Natural killer cell treated with Interleukin-12 subunit alpha and Interleukin-12 subunit beta and Interleukin-15 and Interleukin-18, amount 100 ng/mL, for 72 hours (primary cell): ENCODE measurements around the gene KCNA1. TPM values are rescaled to one million over a fixed set of nuclear protein-coding genes. Genes with fewer than 3 reads are reported as not detected.
"Not testable (repeated sequence)": the region's sequence is repeated elsewhere in the genome, so short reads cannot be mapped to it uniquely, and the experiment has no call there.

Experiments
- ATAC-seq, 2 donors: fragments of 150-1000 bp; cut with Tn5 transposase in 1 of 2; sonication (Bioruptor Pico), chemical (Tn5 transposase) in 1 of 2; 2 replicates each; pipeline ENCODE4 v1.10.0; 2021
- DNase-seq: peaks from one replicate; pipeline ENCODE4 v3.0.0; 2022; ENCODE audit warnings: low spot score
- H3K27ac Mint-ChIP-seq, 2 donors: 1 replicate in 1 of 2; 2 replicates in 1 of 2; pipeline ENCODE4 v1.8.0; 2022; ENCODE audit warnings: mixed read lengths in 2 of 2, mild to moderate bottlenecking in 1 of 2, moderate library complexity in 1 of 2
- H3K27me3 Mint-ChIP-seq, 2 donors: 1 replicate in 1 of 2; 2 replicates in 1 of 2; pipeline ENCODE4 v1.8.0; 2022; ENCODE audit warnings: mixed read lengths in 2 of 2
- H3K36me3 Mint-ChIP-seq: one replicate; pipeline ENCODE4 v1.8.0; 2022; ENCODE audit warnings: mixed read lengths
- H3K4me1 Mint-ChIP-seq, 2 donors: 1 replicate in 1 of 2; 2 replicates in 1 of 2; pipeline ENCODE4 v1.8.0; 2022; ENCODE audit warnings: low read depth in 2 of 2, mixed read lengths in 2 of 2, mild to moderate bottlenecking in 1 of 2
- H3K4me3 Mint-ChIP-seq: one replicate; pipeline ENCODE4 v1.8.0; 2022; ENCODE audit warnings: mixed read lengths
- H3K9me3 Mint-ChIP-seq: 2 replicates; pipeline ENCODE4 v1.8.0; 2022; ENCODE audit warnings: mixed read lengths
- total RNA-seq, 2 donors: library from RNA; stranded (reverse); gene quantifications; one replicate each; pipeline ENCODE4 v1.2.3, GENCODE V29; 2022

KCNA1 gene
- not detected for total RNA-seq

GRCh38 chr12:4909734-4910501 is at the start of gene KCNA1:
KCNA1 (plus strand) TSS chr12:4909905; CDS start chr12:4911379, 1,474 bp downstream.
- Mint-ChIP-seq H3K9me3 (no peaks in the 10 kb centered on the region), H3K4me1 (peaks cover 0 to 10% of the 10 kb centered on the region in 2 donors), H3K4me3 (peak within 1 kb of the TSS; percentile 81), H3K36me3 (peaks cover 5% of the 10 kb centered on the region), H3K27ac (no peak within 1 kb of the TSS), H3K27me3 (peaks cover 25 to 30% of the 10 kb centered on the region in 2 donors)
- ATAC-seq: peak in 1 of 2 donors; percentile 11
- DNase-seq: no peak

GRCh38 chr12:4860741-4861140 is 49.0 kb upstream of the KCNA1 start:
- Mint-ChIP-seq H3K27ac (no peak overlapping the region), H3K4me1 (peaks cover 11% of the 10 kb centered on the region in 2 donors), H3K4me3 (no peak overlapping the region), H3K36me3 (no peaks in the 10 kb centered on the region), H3K9me3 (no peaks in the 10 kb centered on the region), H3K27me3 (peaks cover 21 to 31% of the 10 kb centered on the region in 2 donors)
- no peak for ATAC-seq
- no peak for DNase-seq

GRCh38 chr12:4862809-4863208 is 46.9 kb upstream of the KCNA1 start:
- no peak overlapping the region for H3K27ac Mint-ChIP-seq
- ATAC-seq: no peak
- DNase-seq: no peak
- peaks cover 3 to 4% of the 10 kb centered on the region in 2 donors for H3K4me1 Mint-ChIP-seq
- H3K4me3 Mint-ChIP-seq: no peak overlapping the region
- no peaks in the 10 kb centered on the region for H3K9me3 Mint-ChIP-seq
- H3K27me3 Mint-ChIP-seq: peaks cover 25 to 35% of the 10 kb centered on the region in 2 donors
- no peaks in the 10 kb centered on the region for H3K36me3 Mint-ChIP-seq

- ATAC-seq: no peak
- H3K27me3 Mint-ChIP-seq: peaks cover 22 to 31% of the 10 kb centered on the region in 2 donors
- H3K27ac Mint-ChIP-seq: no peak overlapping the region
- H3K9me3 Mint-ChIP-seq: no peaks in the 10 kb centered on the region
- DNase-seq: no peak
- H3K36me3 Mint-ChIP-seq: no peaks in the 10 kb centered on the region
- no peaks in the 10 kb centered on the region for H3K4me1 Mint-ChIP-seq
- H3K4me3 Mint-ChIP-seq: no peak overlapping the region
Measured at GRCh38 chr12:4864575-4864974, 45.1 kb upstream of the KCNA1 start.

GRCh38 chr12:4865246-4865645 is 44.5 kb upstream of the KCNA1 start:
- Mint-ChIP-seq H3K36me3 (no peaks in the 10 kb centered on the region), H3K27me3 (peaks cover 24 to 36% of the 10 kb centered on the region in 2 donors), H3K9me3 (no peaks in the 10 kb centered on the region), H3K4me3 (no peak overlapping the region), H3K4me1 (no peaks in the 10 kb centered on the region), H3K27ac (no peak overlapping the region)
- DNase-seq (no peak), ATAC-seq (no peak)

GRCh38 chr12:4866299-4866698 is 43.4 kb upstream of the KCNA1 start:
- Mint-ChIP-seq H3K9me3 (no peaks in the 10 kb centered on the region), H3K27me3 (peaks cover 26 to 36% of the 10 kb centered on the region in 2 donors), H3K36me3 (no peaks in the 10 kb centered on the region), H3K4me1 (no peaks in the 10 kb centered on the region), H3K4me3 (no peak overlapping the region), H3K27ac (no peak overlapping the region)
- ATAC-seq: no peak
- no peak for DNase-seq

- H3K27me3 Mint-ChIP-seq: peaks cover 29 to 45% of the 10 kb centered on the region in 2 donors
- no peak overlapping the region for H3K27ac Mint-ChIP-seq
- H3K4me3 Mint-ChIP-seq: no peak overlapping the region
- H3K9me3 Mint-ChIP-seq: no peaks in the 10 kb centered on the region
- H3K4me1 Mint-ChIP-seq: no peaks in the 10 kb centered on the region
- ATAC-seq (no peak), DNase-seq (no peak)
- no peaks in the 10 kb centered on the region for H3K36me3 Mint-ChIP-seq
Measured at GRCh38 chr12:4867384-4867783, 42.3 kb upstream of the KCNA1 start.

- Mint-ChIP-seq H3K9me3 (no peaks in the 10 kb centered on the region), H3K4me1 (no peaks in the 10 kb centered on the region), H3K27ac (no peak overlapping the region), H3K27me3 (peaks cover 22 to 41% of the 10 kb centered on the region in 2 donors), H3K4me3 (no peak overlapping the region), H3K36me3 (no peaks in the 10 kb centered on the region)
- ATAC-seq (no peak), DNase-seq (no peak)
Measured at GRCh38 chr12:4870423-4870822, 39.3 kb upstream of the KCNA1 start.

- Mint-ChIP-seq H3K4me3 (no peak overlapping the region), H3K9me3 (no peaks in the 10 kb centered on the region), H3K4me1 (no peaks in the 10 kb centered on the region), H3K27ac (no peak overlapping the region), H3K27me3 (peaks cover 16 to 40% of the 10 kb centered on the region in 2 donors), H3K36me3 (no peaks in the 10 kb centered on the region)
- DNase-seq: no peak
- no peak for ATAC-seq
Measured at GRCh38 chr12:4871514-4871913, 38.2 kb upstream of the KCNA1 start.

- H3K9me3 Mint-ChIP-seq: no peaks in the 10 kb centered on the region
- H3K27ac Mint-ChIP-seq: no peak overlapping the region
- peaks cover 17 to 40% of the 10 kb centered on the region in 2 donors for H3K27me3 Mint-ChIP-seq
- H3K36me3 Mint-ChIP-seq: no peaks in the 10 kb centered on the region
- DNase-seq: no peak
- no peaks in the 10 kb centered on the region for H3K4me1 Mint-ChIP-seq
- no peak overlapping the region for H3K4me3 Mint-ChIP-seq
- ATAC-seq: no peak
Measured at GRCh38 chr12:4873947-4874346, 35.8 kb upstream of the KCNA1 start.

GRCh38 chr12:4874671-4875070 is 35.0 kb upstream of the KCNA1 start:
- ATAC-seq: no peak
- Mint-ChIP-seq H3K4me3 (no peak overlapping the region), H3K27ac (no peak overlapping the region), H3K36me3 (no peaks in the 10 kb centered on the region), H3K4me1 (no peaks in the 10 kb centered on the region), H3K27me3 (peaks cover 17 to 38% of the 10 kb centered on the region in 2 donors), H3K9me3 (no peaks in the 10 kb centered on the region)
- no peak for DNase-seq

- H3K27me3 Mint-ChIP-seq: peaks cover 17 to 20% of the 10 kb centered on the region in 2 donors
- H3K4me1 Mint-ChIP-seq, H3K4me3 Mint-ChIP-seq, DNase-seq, H3K9me3 Mint-ChIP-seq, H3K36me3 Mint-ChIP-seq, H3K27ac Mint-ChIP-seq, ATAC-seq: not testable (repeated sequence)
Measured at GRCh38 chr12:4879481-4879880, 30.2 kb upstream of the KCNA1 start.

- Mint-ChIP-seq H3K27ac (no peak overlapping the region), H3K4me1 (no peaks in the 10 kb centered on the region), H3K9me3 (peaks cover 5% of the 10 kb centered on the region), H3K36me3 (peaks cover 6% of the 10 kb centered on the region), H3K4me3 (no peak overlapping the region), H3K27me3 (peaks cover 24 to 25% of the 10 kb centered on the region in 2 donors)
- no peak for ATAC-seq
- DNase-seq: no peak
Measured at GRCh38 chr12:4881266-4882064, 28.2 kb upstream of the KCNA1 start.

GRCh38 chr12:4891866-4892265 is 17.8 kb upstream of the KCNA1 start:
- Mint-ChIP-seq H3K27ac (no peak overlapping the region), H3K9me3 (no peaks in the 10 kb centered on the region), H3K36me3 (no peaks in the 10 kb centered on the region), H3K4me3 (no peak overlapping the region), H3K27me3 (peaks cover 27 to 51% of the 10 kb centered on the region in 2 donors), H3K4me1 (no peaks in the 10 kb centered on the region)
- no peak for ATAC-seq
- DNase-seq: no peak
